ENCODE results near the gene FAM120B.
"Not testable (repeated sequence)": the region's sequence is repeated elsewhere in the genome, so short reads cannot be mapped to it uniquely, and the experiment has no call there.

DNA sequence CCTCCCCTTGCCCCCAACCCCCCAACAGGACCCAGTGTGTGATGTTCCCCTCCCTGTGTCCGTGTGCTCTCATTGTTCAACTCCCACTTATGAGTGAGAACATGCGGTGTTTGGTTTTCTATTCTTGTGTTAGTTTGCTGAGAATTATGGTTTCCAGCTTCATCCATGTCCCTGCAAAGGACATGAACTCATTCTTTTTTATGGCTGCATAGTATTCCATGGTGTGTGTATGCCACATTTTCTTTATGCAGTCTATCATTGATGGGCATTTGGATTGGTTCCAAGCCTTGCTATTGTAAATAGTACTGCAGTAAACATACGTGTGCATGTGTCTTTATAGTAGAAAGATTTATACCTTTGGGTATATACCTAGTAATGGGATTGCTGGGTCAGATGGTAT lies 28.6 kb downstream of the FAM120B start:
- TF ChIP-seq, protein P1, sequence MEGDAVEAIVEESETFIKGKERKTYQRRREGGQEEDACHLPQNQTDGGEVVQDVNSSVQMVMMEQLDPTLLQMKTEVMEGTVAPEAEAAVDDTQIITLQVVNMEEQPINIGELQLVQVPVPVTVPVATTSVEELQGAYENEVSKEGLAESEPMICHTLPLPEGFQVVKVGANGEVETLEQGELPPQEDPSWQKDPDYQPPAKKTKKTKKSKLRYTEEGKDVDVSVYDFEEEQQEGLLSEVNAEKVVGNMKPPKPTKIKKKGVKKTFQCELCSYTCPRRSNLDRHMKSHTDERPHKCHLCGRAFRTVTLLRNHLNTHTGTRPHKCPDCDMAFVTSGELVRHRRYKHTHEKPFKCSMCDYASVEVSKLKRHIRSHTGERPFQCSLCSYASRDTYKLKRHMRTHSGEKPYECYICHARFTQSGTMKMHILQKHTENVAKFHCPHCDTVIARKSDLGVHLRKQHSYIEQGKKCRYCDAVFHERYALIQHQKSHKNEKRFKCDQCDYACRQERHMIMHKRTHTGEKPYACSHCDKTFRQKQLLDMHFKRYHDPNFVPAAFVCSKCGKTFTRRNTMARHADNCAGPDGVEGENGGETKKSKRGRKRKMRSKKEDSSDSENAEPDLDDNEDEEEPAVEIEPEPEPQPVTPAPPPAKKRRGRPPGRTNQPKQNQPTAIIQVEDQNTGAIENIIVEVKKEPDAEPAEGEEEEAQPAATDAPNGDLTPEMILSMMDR (conservative IDR thresholded peaks at IDR 0.05 in 1 of 2, IDR thresholded peaks at IDR 0.05 in 1 of 2; ENCODE audit: low read depth in 1 of 2, low read length in 2 of 2) = not testable (repeated sequence)
- TF ChIP-seq EZH2 (IDR thresholded peaks at IDR 0.05; ENCODE audit: low read length, missing control alignments) = not testable (repeated sequence)
